NT2/D1 (cell line): Measurements from ENCODE around the gene ASAP2.

ENCODE experiments used
- SUZ12 ChIP-seq: IDR thresholded peaks from 2 replicates; pipeline ENCODE4 v1.6.1; 2011; ENCODE audit not compliant: insufficient read length, insufficient read depth; ENCODE audit errors: extremely low read depth
- ZNF274 ChIP-seq: IDR thresholded peaks from 2 replicates; pipeline ENCODE4 v1.6.1; 2011; ENCODE audit warnings: mild to moderate bottlenecking, low read depth, low read length

DNA sequence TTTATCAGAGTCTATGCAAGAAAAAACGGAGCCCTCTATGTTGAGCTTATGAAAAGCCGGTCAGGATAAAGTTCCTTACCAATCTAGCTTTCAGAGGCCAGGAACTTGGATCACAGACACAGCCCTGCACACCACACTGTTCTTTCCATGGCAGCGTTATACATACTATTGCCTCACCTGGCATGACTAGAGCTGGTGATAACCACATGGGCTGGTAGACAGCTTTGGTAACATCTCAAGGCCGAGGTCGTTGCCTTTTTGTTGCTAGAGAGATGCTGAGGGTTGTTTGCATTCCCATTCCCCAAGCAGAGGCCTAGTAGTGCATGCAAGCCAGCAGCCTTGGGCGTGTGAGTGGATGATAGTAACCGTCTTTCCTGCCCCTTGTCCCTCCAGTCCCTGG is 138.7 kb downstream of the ASAP2 start:
- TF ChIP-seq ZNF274 = no peak
- TF ChIP-seq SUZ12 = no peak
